HG03469 (cell line): Measurements from ENCODE around the gene ADGRD1.

Source experiments
- ATAC-seq: cut with Tn5 transposase; IDR thresholded peaks from one replicate; pipeline ENCODE4 v1.9.1; 2021; ENCODE audit warnings: mild to moderate bottlenecking, moderate library complexity, moderate number of reproducible peaks; ENCODE audit not compliant: unreplicated experiment

ADGRD1 gene

DNA sequence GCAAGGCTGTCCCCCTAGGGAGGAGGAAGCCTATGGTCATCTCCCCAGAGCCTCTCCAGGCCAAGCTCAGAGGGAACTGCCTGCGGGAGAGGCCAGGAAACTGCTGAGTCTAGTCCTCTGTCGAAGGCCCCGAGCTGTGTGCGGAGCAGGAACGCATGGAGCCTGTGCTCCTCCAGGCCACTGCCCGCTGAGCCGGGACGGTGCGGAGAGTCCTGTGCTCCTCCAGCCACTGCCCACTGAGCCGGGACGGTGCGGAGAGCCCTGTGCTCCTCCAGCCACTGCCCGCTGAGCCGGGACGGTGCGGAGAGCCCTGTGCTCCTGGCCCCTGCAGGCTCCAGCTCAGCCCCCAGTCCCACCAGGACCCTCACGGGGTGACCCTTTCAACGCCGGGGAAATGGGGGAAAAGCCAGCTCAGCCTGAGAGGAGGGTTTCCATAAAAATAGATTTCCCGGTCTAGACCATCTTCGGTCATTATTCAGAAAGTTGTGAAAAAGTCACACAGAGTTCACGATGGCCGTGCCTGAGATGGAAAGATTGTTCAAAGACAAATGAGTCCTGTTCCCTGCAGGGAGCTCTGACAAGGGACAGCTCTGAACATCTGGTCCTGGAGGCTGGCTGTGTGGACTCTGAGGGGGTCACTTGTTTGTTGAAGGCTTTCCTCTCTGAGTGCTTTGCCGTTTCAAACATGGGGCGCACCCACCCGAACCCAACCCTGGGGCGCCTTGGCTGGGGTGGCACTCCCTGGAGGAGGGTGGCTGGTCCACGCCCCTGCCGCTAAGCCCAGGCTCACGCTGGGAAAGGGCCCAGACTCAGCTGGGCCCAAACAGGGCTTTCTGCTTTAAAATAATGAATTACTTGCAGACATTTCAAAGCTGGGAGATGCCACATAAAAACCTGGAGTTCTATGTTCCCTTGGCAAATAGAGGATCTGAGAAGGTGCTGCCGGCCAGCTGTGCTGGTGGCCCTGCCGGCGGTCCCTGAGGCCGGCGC, 85.5 kb downstream of the ADGRD1 start:
- no peak for ATAC-seq

DNA sequence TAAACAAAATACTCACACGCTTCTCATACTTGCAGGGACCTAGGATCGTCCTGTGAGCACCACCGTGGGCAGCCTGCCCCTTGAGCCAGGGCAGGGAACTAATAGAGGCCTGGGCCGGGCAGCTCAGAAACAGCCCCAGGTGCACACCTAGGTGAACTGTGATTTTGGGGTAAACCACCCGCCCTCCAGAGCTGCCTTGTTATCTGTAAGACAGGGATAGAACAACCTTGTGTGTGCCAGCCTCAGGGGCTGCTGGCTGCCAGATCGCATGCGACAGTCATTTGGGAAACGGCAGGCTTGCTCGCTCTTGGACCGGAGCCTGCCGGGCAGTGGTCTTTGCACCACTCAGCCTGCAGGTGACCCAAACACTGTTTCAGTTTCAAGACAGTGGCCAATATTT, 86.8 kb downstream of the ADGRD1 start:
- no peak for ATAC-seq

DNA sequence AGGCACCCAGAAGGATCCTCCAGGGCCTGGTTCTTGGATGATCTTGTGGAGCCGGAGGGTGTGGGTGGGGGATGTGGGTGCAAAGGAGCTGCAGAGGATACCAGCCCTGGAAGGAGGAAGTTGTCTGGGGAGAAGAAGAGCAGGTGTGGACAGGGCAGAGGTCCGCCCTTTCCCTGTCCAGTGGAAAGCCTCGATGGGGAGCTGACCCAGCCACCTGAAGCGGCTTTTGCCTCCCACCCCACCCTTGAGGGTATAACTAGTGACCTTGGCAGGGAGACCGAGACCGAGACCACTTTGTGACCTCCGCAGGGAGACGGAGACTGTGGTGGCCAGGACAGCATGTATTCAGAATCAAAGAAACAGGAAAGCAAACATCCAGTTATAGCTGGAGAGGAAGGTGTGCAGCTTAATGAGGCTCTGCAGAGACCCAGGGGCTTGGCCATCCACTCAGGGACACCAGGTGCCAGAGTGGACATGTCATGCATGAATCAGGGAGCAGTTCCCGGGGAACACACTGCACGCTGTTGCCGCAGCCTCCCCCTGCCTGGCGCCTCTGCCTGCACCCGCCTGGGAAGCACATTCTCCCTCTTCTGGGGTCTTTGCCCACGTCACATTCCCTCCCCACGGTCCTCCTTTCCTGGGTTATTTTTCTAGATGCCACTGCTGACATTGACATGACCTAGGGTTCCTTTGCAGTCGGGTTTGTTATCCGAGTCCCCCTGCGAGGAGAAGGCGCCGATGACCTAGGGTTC, 87.7 kb downstream of the ADGRD1 start:
- ATAC-seq: no peak

DNA sequence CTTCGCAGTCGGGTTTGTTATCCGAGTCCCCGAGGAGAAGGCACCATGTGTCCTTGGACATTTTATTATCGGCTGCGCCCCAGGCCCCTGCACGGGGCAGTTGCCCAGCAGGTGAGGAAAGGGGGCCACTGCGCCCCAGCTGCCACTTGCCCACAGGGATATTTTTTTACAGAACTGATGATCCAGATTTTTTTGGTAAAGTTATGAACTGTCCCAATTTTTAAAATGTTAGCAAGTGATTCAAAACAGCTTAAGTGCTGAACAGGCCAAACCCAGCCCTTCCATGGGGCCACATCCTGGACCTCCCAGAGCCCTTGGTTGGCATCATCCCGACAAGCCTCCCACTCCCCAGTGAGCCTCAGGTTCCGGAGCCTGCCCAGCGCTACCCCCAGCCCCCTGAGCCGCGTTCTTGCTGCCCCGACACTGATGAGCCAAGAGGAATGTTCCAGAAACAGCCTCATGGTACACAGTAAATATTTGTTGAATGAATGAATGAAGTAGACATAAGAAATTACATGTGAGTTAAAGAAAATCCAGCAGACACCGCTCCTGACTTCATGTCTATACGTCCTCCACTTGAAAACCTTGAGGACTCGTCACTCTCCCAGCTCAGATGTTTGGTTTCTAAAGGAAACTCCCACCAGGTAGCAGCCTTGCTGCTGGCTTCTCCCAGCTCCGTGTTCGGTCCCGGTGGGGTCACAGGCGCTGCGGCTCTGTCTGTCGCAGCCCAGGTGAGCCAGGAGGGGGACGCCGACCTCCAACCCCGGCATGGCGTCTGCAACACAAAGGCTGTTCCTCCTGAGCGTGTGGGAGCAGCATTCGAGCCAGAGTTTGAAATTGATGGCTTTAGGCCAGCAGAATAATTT, 88.5 kb downstream of the ADGRD1 start:
- no peak for ATAC-seq

DNA sequence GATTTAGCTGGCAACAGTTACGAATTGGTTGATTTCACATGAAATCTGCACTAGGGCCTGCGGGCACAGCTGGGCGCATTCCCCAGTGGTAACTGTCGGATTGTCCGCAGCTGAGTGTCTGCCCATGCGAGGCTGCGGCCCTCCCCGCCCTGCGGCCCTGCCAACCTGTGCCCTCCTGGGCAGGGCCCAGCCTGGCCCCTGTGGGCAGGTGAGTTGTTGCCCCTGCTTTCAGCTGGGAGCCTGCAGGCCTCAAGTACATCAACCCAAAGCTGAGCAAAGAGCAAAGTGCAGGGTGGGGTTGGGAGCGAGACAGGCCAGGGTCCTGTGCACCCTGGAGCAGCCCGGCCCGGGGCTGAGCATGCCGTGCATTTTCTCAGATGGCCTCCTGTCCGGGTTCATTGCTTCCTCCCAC, 89.1 kb downstream of the ADGRD1 start:
- no peak for ATAC-seq

DNA sequence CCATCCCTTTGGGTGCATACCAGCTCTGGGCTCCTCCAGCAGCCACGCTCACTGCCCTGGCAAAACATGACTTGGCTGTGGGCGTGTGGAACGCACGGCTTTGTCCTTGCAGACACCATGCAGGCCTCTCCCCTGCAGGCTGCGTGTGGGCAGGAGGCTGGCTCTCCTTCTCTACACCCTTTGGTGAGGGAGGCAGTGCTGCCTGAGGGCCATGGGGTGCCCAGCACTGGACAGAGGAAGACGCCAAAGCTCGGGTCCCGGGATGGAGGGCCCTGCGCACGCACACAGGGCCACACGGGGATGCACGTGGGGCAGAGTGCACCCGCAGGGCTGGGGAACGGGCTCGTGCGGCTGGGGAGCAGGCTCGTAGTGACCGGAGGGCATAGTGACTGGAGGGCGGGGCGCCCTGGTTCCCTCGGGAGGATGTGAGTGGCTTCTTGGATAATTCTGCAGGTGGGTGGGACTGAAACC, 89.7 kb downstream of the ADGRD1 start:
- ATAC-seq: no peak

DNA sequence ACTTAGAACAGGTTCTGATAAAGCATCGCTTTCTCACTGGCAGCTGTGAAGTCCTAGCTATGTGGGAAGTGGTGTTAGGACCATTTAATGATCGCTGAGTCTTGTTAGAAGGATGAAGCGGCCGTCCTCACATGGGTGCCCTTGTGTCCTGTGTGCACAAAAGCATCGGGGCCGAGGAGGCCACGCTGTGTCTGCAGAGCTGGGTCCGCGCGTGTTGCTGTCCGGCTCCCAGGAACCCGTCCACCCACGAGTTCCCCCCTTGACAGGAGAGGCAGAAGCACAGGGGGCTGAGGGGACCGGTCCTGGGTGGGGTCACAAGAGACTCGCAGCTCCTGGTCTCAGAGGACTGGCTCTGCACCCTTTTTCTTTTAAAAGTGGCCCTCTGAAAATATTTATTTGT, 90.4 kb downstream of the ADGRD1 start:
- ATAC-seq: no peak

DNA sequence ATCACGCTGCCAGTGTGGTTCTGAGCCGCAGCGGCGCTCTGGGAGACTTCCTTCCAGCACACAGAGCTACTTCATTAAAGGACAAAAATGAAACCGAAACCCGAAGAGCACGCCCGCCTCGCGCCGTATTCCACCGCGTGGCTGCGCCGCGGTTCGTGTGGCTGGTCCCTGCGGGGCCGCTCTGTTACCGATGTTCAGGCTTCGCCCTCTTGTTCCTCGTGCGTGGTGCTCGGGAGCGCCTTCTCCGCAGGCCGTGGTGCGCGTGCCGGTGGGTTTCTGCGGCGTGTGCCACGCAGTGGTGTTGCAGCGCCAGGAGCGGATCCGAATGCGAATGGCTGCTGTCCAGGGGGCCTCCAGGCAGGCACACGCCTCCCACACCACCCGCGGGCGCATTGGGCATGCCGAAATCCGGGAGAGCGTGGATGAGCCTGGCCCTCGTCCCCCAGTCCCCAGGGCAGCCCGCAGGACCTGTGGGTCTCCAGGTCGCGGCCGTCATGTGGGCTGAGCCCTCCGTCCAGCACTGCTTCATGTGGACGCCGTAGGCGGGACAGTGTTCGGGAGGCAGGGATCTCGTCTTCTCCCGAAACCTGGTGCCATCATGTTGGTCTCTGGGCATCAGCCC, 91.2 kb downstream of the ADGRD1 start:
- no peak for ATAC-seq

DNA sequence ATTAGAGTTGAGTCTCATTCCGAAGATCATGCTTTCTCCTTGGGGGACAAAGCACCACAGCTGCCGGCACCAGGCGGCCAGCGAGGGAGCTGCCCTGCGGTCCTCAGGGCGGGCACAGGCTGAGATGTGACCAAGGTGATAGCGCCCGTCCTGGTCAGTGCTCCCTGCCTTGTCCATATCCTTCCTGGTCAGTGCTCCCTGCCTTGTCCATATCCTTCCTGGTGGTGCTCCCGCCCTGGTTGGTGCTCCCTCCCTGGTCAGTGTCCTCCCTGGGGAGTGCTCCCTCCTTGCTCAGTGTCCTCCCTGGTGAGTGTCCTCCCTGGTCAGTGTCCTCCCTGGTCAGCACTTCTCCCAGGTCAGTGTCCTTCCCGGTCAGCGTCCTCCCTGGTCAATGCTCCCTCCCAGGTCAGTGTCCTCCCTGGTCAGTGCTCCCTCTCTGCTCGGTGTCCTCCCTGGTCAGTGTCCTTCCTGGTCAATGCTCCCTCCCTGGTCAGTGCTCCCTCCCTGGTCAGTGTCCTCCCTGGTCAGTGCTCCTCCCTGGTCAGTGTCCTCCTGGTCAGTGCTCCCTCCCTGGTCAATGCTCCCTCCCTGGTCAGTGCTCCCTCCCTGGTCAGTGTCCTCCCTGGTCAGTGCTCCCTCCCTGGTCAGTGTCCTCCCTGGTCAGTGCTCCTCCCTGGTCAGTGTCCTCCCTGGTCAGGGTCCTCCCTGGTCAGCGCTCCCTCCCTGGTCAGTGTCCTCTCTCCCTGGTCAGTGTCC, 92.2 kb downstream of the ADGRD1 start:
- ATAC-seq: no peak

DNA sequence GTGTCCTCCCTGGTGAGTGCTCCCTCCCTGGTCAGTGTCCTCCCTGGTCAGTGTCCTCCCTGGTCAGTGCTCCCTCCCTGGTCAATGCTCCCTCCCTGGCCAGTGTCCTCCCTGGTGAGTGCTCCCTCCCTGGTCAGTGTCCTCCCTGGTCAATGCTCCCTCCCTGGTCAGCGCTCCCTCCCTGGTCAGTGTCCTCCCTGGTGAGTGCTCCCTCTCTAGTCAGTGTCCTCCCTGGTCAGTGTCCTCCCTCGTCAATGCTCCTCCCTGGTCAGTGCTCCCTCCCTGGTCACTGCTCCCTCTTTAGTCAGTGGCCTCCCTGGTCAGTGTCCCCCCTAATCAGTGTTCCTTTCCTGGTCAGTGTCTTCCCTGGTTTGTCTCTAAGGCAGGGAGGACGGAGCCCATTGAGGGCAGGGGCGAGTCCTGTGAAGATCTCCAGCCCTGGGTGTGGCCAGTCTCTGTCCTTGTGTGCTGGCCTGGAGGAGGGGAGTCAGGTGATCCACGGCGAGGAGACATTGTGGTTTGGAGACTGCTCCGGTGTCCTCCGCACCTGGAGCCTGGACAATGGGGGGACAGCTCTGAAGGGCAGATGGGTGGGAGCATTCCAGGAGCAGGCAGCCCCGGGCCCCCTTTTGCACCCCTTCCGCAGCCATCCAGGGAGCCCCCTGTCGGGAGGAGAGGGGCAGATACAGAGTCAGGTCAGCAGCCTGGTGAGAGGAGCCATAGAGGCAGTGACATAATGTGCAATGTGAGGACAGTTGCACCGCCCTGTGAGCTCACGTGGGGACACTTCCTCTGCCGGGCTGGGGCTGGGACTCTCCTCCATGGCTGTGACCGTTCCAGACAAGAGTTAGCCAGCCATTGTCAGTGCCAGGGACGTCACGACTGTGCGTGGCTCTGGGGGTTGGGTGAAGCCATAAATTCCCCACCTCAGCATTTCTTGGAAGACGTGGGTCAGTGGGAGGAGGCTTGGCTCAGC, 93.4 kb downstream of the ADGRD1 start:
- ATAC-seq: no peak

DNA sequence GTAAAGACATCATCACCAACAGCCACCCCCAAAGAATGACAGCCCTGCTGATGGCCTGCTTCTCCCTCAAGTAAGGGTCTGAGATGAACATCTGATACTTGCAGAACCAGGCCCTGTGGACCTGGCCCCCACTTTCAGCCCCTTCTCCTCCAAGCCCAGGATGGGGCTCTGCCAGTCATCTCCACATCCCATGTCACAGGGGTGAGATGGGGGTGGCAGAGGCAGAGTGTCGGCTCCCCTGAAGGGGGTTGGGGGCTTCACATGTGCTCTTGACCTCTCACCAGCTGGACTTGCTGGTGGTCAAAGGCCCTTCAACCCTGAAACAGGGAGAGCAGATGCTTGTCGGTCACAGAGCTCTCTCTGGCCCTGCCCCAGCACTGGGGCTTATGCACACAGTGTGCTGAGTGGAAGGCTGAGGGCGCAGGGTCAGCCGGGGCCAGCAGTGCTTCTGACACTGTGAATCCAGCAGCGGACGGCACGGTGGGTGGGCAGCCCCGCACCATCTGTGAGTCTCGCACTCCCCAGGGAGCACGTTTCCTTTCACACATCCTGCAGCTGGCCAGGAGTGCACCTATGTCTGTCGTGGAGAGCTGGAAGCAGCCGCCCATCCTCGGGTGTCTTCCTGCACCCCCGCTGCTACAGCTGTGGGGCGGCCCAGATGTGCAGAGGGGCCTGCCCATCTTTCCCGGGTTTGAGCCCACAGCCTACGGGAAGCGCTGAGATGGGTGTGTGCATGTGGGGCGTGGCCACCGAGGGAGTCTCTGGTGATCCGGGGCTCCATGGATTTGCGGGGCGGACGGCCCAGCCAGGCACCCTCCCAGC, 94.3 kb downstream of the ADGRD1 start:
- ATAC-seq: no peak

DNA sequence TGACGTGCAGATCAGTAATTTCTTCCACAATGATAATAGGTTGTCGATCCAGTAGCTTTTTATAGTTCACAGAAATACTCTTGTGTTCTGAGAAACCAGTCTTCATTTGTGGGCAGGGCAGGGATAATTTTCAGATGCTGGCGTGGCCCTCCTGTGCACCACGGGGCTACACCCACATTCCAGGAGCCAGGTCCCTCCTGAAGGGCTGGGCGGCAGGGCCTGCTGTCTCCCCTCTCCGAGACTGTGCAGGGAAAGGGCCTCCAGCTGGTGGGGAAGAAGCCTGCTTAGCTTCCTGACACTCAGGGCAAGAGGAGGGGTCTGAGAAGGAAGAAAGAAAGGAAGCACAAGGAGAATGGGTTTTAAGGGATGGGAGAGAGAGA, 94.9 kb downstream of the ADGRD1 start:
- ATAC-seq: no peak

DNA sequence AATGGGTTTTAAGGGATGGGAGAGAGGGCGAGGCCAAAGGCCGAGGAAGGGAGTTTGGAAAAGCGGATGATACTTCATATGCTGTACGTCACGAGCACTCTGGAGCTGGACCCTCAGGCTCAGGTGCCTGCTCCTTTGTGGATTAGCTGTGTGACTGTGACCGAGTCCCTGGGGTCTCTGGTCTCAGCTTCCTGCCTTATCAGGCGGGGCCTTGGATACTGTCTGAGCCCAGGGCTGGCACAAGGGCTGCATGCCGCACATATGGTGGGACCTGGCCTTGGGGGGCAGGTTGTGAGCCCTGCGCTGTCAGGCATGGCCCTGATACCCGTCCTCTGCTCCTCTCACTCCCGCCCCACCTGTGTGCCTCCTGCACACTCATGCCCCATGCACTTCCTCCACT, 95.3 kb downstream of the ADGRD1 start:
- no peak for ATAC-seq

DNA sequence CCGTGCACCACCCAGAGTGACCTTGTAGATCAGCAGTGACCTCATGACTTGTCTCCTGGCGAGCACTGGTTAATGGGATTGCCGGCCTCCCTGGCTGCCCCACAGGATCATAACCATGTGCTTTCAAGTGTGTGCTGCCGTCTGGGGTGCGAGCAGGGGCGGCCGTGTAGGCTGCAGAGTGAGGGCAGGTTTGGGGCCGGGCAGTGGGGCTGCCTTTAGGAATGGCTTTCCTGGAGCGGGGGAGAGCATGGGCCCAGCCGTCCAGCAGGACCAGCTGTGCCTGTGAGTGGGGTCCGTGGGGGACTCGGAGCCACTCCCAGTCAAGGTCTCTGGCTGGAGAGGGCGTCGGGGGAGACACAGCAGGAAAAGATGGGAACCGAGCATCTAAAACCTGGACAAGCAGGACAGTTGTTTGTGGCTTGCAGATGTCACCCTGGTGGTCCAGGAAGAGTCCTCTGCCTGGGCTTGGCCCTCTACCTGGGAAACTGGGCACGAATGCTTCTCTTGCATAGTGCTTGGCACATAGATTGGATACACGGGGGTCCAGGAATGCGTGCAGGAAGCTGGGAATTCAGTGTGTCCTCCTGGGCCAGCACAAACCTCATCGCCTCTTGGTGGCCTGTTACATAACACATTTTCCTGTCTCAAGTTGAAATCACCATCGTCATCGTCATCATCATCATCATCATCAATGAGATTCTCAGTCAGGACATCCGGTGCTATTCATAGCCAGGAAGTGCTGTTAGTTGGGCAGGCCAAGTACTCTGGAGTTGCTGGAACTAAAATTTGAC, 96.0 kb downstream of the ADGRD1 start:
- ATAC-seq: no peak

DNA sequence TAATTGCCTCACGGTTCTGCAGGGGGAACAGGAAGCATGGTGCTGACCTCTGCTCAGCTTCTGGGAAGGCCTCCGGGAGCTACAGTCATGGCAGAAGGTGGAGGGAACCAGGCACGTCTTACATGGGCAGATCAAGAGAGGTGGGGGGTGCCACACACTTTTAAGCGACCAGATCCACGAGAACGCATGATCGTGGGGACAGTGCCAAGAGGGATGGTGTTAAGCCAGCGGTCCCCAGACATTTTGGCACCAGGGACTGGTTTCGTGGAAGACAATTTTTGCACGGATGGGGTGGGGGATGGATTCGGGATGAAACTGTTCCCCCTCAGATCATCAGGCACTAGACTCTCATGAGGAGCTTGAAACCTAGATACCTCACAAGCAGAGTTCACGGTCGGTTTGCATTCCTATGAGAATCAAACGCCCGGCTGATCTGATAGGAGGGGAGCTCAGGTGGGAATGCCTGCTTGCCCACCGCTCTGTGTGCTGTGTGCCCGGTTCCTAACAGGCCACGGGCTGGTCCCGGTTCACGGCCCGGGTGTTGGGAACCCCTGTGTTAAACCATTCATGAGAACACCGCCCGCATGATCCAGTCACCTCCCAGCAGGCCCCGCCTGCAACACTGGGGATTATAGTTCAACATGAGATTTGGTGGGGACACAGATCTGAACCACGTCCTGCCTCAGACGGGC, 96.9 kb downstream of the ADGRD1 start:
- no peak for ATAC-seq

DNA sequence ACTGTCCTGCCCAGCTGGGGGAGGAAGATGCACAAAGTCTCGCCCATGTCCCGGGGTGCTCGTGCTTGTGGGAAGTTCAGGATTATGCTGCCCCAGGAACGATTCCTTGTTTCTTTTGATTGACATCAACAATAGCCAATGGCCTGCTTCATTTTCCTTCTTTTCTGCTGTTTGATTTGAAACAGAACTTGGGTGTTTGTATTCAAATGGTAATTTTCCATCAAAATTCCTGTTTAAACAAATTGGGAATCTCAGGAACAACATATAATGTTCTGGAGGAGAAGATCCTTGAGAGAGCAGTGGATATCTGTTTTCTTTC, 97.4 kb downstream of the ADGRD1 start:
- no peak for ATAC-seq
